GM19455 (cell line): Measurements from ENCODE around the gene ALCAM.

Experiments used
- ATAC-seq: cut with Tn5 transposase; IDR thresholded peaks from one replicate; pipeline ENCODE4 v1.9.1; 2021; ENCODE audit not compliant: unreplicated experiment

The ALCAM gene

DNA sequence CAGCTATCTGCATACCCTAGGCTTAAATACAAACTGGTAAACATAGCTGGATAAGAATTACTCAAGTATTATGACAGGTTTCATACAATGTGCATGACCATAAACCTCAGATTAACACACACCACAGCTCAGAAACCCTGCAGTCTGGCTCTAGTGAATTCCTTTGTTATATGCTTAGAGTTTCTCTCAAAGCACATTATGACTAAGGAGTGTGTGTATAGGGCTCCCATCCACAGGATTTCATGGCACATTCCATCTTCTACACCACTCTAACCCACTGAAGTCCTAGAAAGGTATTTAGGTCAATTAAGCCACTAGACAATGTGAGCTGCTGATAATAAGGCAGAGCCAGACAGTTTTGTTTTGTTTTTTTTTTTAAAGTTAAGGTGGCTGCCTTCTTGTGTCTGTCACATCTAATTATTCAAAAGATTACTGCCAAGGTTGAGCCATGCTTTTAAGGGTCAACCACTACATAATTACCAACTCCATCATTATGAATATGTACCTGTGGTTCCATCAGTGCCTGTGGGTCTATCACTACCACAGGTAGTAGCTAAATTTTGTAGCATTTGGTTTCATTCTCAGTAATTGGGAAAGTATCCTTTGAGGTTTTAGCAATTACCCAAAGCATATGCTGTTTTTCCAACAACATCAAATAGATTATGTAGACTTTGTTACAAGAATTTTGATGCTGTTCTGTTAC lies 107.0 kb downstream of the ALCAM start:
- peak; percentile 66 for ATAC-seq

DNA sequence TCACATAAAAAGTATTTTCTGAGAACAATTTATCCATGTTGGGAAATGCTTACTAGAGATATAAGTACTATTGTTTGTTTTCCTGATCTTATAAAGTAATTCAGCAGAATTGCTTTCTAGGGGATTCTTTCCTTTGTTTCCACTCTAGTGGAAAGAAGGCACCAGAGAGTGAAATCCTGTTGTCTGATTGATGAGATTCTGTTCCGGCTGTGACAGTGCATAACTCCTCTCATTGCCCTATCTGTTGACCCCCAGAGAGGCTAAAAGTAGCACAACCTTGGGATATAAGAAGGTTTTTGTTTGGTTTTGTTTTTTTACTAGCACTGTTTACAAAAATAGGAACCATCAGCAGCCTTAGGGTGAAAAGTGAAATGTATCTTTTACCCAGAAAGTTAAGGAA lies 114.1 kb downstream of the ALCAM start:
- no peak for ATAC-seq

DNA sequence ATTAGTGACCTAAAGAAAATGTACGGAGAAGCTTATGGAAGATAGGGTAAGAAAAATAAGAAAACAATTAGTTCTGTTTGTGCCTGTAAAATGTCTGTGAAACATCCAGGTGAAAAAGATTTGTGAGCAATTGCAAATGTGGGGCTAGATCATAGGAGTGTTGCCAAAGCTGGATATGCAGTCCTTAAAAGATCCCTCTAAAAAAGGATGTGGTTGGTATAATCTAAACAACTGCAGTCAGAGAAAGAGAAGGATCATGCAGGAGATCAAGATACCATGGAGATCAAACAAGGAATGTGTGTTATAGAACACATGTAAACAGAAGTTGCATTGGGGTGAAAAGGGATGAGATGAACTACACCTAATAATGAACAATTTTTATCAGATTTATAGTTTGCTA lies 116.8 kb downstream of the ALCAM start:
- no peak for ATAC-seq

DNA sequence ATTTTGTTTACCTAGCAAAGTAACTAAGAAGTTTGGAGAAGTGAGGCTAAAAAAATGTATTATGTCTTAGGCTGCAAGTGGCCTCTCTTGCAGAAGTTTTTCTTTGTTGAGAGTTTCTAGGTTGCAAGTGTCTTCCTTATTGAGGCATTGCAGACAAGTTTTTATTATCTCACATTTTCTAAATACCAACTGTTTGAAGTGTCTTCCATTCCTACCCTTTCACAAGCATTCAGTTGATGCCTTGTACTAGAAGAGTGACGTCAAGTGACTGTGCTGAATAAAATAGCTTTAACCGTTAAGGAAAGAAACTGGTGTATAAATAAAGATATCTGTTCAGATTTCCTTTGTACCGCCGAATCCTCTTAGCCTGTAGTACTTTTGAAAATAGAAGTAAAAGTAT lies 123.3 kb downstream of the ALCAM start:
- no peak for ATAC-seq

DNA sequence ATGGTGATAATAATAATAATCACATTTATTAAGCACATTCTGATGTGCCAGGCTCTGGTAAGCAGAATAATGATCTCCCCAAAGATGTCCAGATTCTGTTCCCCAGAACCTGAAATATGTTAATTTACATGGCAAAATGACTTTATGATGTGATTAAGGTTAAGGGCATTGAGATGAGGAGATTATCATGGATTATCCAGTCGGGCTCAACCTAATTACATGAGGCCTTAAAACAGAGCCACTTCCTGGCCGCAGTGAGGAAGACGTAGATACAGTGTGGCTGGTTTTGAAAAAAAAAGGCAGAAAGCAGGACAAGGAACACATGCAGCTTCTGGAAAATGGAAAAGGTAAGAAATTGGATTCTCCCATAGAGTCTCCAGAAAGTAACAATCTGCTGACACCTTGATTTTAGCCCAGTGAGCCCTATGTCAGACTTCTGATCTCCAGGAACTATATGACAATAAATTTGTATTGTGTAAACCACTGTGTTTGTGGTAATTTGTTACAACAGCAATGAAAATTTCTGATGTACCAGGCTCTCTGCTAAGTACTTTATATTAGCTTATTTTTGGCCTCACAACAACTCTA lies 126.7 kb downstream of the ALCAM start:
- ATAC-seq, result no peak

GRCh38 chr3:105495021-105495420 lies 128.3 kb downstream of the ALCAM start:
- ATAC-seq, result no peak

- ATAC-seq, result no peak
Measured at GRCh38 chr3:105496343-105496742, 129.6 kb downstream of the ALCAM start.

- no peak for ATAC-seq
Measured at GRCh38 chr3:105497386-105497785, 130.7 kb downstream of the ALCAM start.

GRCh38 chr3:105499961-105500360 lies 133.3 kb downstream of the ALCAM start:
- no peak for ATAC-seq

DNA sequence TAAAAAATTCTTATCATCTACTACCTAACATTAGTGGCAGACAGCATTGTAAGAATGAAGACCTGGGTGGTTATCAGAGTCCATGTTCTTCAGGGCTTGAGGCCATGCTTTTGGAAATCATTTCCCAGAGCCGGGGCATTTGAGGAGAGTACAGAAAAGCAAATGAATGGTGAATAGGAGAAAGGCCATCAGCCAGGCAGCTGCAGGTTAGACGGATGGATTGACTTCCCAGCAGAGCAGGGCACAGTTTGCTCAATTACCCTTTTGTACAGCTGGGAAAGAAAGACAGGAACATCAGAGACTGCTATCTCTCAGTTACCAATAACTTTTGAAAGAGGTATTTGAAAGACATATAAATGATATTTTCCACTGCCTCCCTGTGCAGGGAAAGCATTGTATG lies 135.6 kb downstream of the ALCAM start:
- ATAC-seq, result no peak

DNA sequence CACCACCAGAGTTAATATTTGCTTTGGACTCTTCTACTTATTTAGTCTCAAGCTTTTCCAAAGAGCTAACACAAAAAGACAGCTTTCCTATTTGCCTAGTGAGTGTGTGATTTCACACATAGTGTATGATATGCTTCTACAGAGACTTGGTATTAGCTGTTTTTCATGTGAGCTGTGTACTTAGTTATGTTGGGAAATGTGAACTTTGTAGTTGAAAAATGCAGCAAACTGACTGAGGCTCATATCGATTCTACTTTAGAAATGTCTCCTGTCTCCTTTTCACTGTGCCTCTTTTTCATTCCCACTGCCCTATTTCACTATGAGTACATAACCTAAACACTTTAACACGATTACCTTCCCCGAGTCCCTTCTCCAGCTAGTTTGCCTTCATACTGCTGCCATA lies 136.5 kb downstream of the ALCAM start:
- ATAC-seq, result no peak

DNA sequence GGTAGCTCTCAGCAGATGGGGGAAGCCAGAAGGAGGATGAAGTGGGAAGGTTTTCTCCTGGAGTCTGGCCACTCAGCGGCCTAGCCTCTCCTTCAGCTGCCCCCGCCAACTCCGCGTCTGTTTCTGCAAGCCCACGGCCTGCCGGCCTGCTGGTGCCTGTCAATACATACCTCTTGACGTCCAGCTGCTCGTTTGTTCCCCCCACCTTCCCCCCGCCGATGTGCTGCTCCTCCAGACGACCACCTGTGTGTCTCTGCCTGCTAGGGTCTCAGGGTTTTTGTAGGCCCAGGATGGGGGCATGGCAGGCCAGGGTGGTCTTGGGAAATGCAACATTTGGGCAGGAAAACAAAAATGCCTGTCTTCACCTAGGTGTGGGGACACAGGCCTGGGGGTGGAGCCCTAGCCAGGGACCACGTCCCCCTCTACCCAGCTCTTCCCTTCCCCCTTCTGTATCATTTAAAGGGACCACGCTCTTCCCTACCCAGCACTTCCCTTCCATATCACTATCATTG lies 137.8 kb downstream of the ALCAM start:
- no peak for ATAC-seq

GRCh38 chr3:105505170-105505569 lies 138.5 kb downstream of the ALCAM start:
- ATAC-seq, result no peak

DNA sequence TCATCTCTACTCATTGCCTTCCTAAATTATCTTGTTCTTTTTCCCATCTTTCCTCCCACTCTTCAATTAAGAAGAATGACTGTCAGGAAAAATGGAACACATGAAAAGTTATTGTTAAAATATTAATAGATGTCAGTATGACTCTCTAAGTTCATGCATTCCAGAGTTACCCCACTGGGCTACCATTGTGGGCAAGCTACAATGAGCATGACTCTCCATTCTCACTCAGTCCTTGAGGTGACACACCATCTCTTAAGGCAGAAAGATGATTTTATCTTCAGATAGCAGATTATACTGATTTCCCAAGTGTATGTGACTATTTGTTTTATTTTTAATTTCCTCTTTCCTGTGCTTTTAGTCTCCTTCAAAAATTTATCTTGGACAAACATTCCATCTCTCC lies 144.3 kb downstream of the ALCAM start:
- no peak for ATAC-seq

- ATAC-seq, result no peak
Measured at GRCh38 chr3:105512061-105512460, 145.4 kb downstream of the ALCAM start.

DNA sequence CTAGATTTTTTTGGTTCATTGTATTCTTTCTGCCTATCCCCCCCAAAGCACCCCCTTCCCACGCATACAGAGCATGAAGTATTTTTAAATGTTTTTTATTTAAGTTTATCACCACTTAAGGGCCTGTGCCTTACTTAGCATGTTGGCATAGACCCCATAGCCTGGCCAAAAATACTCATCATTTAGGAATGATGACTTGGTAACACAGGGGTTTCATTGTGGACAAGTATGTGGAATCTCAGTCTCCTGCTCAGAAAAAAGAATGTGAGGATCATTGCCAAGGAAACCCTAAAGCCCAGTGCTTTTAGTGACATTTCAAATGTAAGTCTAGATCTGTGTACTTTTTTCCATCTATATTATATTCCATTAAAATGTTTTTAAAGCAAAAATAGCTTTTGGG lies 146.3 kb downstream of the ALCAM start:
- no peak for ATAC-seq

DNA sequence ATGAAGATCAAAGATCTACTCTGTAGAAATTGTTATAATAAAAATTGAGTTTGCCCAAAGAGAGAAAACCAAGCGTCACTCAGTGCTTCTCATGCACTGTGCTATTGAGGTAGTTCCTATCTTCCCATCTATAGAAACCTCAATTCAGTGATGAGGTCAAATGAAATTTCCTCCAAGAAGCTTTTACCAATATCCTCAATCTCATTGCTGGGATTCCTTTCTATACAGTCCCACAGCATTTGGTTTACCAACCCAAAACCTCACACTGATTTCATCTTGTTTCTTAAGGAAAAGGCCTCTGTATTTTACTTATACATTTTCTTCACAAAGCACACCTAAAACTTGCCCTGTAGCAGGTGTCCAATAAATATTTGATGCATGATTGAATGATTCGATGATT lies 147.2 kb downstream of the ALCAM start:
- ATAC-seq, result no peak

- no peak for ATAC-seq
Measured at GRCh38 chr3:105515372-105515771, 148.7 kb downstream of the ALCAM start.

DNA sequence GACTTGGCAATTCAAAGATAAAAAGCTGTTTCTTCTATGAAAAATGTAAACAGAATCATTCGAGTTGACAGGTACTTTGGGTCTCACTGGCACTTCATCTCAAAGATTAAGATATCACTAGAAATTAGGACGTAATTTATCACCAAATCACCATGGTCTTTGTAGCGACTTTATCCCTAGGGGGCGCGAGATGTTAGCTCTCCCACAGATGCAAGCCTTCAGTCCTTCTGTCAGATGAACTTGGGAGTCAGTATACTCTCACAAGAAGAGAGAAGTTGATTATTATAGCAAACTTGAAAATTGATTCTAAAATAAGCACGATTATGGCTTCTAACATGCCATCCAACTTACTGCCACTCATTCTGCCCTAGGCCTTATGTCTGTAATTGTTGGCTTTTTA lies 150.3 kb downstream of the ALCAM start:
- ATAC-seq, result no peak

DNA sequence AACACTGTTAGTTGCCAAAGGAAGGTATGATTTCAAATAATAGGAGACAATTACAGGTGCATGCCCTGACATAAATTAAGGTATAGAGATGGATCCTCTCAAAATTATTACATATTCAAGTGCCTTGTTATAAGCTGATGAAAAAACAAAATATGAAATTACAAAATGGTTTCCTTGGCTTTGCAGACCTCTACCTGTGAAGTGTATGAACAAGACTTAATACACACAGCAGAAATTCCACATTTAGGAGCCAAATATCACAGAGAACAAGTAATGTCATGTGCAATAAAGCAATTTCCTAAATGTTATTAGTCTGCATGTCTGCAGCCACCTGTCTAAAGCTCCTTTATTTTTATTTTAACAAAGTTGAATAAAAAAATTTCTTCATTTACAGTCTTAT lies 151.5 kb downstream of the ALCAM start:
- ATAC-seq, result no peak

GRCh38 chr3:105518806-105519418 lies 152.2 kb downstream of the ALCAM start:
- ATAC-seq, result peak; percentile 87

DNA sequence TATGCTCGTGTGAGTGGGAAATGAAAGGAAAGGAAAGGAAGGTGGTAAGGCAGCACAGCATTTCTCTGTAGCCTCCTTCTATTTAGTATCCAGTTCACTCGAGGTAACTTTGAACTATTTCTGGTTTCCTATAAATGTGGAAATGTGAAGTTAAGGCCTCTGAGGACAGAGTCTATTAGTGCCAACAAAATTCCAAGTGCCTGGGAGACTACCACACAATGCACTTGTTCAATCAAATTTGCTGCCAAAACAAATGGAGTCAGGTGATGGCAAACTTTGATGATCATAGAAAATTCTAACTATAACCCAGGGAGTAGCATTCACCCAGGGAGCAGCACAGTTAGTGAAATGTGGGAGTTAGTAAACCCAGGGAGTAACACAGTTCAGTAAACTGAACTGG lies 155.1 kb downstream of the ALCAM start:
- no peak for ATAC-seq
